H1 (cell line): ENCODE results near the gene AFAP1L1. TPM values are rescaled to one million over a fixed set of nuclear protein-coding genes. Genes with fewer than 3 reads are reported as not detected.

Experiments used
- BACH1 ChIP-seq: IDR thresholded peaks from 2 replicates; pipeline ENCODE4 v1.6.1; 2012; ENCODE audit warnings: low read length, improper control_type of control experiment
- HDAC6 ChIP-seq: IDR thresholded peaks from one replicate; pipeline ENCODE4 v1.7.1; 2012; ENCODE audit warnings: low read depth, mild to moderate bottlenecking, inconsistent platforms, low read length, moderate library complexity
- JUN ChIP-seq: IDR thresholded peaks from 2 replicates; pipeline ENCODE4 v1.6.1; 2011; ENCODE audit warnings: low read depth, mild to moderate bottlenecking, improper control_type of control experiment, low read length
- NRF1 ChIP-seq: IDR thresholded peaks from 2 replicates; pipeline ENCODE4 v1.6.1; 2011; ENCODE audit warnings: mild to moderate bottlenecking, low read depth, low read length, improper control_type of control experiment
- SIN3A ChIP-seq, 2 experiments: IDR thresholded peaks in 1 of 2; conservative IDR thresholded peaks in 1 of 2; 2 replicates each; pipeline ENCODE4 v1.6.1; 2011 to 2012; ENCODE audit warnings: low read length in 2 of 2, improper control_type of control experiment in 1 of 2, low read depth in 1 of 2, mild to moderate bottlenecking in 1 of 2
- TBP ChIP-seq: IDR thresholded peaks from 2 replicates; pipeline ENCODE4 v1.6.1; 2011; ENCODE audit warnings: low read depth, low read length, improper control_type of control experiment
- polyA plus RNA-seq, 7 experiments: library from polyadenylated mRNA; depleted of rRNA in 3 of 7; stranded (reverse) in 5 of 7; unstranded in 2 of 7; fragments of >200 nt in 5 of 7; fragments of 200-250 nt in 2 of 7; gene quantifications; 1 replicate in 5 of 7; 2 replicates in 1 of 7; 4 replicates in 1 of 7; pipeline versions ENCODE4 v1.2.1 to v1.2.3, GENCODE V29; 2011 to 2013; ENCODE audit warnings: missing spikeins in 2 of 7, mixed read lengths in 2 of 7
- total RNA-seq: library from RNA; stranded (reverse); fragmentation: NEBNext Ultra II Directional; extraction: Animal tissue kit (Norgen Biotek cat#: 25700); gene quantifications from 2 replicates; pipeline ENCODE4 v1.2.1, GENCODE V29; 2021
- TF ChIP-seq, protein P1 (sequence below): fragments of 300-600 bp; sonication (generic); IDR thresholded peaks from 2 replicates; pipeline ENCODE4 v1.7.1; 2012; ENCODE audit warnings: low read length, moderate library complexity, mild to moderate bottlenecking, inconsistent platforms; ENCODE audit not compliant: insufficient replicate concordance
- TF ChIP-seq, protein P2 (sequence below): IDR thresholded peaks from 2 replicates; pipeline ENCODE4 v1.6.1; 2011; ENCODE audit warnings: low read depth, mild to moderate bottlenecking, low read length; ENCODE audit not compliant: insufficient read depth

AFAP1L1 gene
- total and polyA plus RNA-seq, 2 of the 8 experiments (the other 6 are each of a cell fraction or from before 2014, with no cell fraction given) = 0.79 to 4.7 TPM

DNA sequence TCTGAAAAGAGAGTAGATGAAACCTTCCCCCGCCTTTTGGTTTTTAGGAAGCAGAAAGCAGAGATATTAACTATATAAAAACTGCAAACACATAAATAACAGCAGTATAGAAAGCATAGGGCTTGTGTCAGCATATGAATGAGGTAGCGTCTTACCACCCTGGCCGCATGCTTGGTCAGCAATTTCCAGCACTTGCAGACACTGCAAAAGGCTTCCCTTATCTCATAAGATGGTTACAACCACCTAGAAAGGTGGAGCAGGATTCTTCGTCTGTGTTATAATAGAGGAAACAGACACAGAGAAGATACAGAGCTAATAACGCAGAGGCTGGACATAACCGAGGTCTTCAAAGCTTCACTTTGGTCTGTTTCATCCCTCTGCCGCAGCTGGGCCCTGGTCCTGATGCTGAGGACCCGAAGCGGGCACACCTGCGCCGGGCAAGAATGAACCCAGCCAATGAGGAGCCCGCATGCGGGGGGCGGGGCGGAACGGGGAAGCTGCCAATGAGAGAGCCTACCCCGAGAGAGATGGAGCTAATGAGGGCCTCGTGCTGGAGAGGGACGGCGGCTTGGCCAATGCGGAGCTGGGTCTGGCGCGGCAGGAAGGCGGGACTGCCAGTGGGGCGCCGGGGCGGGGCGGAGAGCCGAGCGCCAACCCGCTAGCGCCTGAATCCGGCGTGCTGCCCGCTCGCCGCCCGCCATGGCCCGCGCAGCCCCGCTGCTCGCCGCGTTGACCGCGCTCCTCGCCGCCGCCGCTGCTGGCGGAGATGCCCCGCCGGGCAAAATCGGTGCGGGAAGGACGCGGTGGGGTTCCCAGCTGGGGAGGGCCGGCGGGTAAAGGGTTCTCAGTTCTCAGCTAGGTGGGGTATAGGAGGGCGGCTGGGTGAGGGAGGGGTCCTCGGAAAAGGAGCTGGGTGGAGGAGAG is 86.0 kb downstream of the AFAP1L1 start, which contains the start of gene PCYOX1L (continued):
- TF ChIP-seq, protein P1, sequence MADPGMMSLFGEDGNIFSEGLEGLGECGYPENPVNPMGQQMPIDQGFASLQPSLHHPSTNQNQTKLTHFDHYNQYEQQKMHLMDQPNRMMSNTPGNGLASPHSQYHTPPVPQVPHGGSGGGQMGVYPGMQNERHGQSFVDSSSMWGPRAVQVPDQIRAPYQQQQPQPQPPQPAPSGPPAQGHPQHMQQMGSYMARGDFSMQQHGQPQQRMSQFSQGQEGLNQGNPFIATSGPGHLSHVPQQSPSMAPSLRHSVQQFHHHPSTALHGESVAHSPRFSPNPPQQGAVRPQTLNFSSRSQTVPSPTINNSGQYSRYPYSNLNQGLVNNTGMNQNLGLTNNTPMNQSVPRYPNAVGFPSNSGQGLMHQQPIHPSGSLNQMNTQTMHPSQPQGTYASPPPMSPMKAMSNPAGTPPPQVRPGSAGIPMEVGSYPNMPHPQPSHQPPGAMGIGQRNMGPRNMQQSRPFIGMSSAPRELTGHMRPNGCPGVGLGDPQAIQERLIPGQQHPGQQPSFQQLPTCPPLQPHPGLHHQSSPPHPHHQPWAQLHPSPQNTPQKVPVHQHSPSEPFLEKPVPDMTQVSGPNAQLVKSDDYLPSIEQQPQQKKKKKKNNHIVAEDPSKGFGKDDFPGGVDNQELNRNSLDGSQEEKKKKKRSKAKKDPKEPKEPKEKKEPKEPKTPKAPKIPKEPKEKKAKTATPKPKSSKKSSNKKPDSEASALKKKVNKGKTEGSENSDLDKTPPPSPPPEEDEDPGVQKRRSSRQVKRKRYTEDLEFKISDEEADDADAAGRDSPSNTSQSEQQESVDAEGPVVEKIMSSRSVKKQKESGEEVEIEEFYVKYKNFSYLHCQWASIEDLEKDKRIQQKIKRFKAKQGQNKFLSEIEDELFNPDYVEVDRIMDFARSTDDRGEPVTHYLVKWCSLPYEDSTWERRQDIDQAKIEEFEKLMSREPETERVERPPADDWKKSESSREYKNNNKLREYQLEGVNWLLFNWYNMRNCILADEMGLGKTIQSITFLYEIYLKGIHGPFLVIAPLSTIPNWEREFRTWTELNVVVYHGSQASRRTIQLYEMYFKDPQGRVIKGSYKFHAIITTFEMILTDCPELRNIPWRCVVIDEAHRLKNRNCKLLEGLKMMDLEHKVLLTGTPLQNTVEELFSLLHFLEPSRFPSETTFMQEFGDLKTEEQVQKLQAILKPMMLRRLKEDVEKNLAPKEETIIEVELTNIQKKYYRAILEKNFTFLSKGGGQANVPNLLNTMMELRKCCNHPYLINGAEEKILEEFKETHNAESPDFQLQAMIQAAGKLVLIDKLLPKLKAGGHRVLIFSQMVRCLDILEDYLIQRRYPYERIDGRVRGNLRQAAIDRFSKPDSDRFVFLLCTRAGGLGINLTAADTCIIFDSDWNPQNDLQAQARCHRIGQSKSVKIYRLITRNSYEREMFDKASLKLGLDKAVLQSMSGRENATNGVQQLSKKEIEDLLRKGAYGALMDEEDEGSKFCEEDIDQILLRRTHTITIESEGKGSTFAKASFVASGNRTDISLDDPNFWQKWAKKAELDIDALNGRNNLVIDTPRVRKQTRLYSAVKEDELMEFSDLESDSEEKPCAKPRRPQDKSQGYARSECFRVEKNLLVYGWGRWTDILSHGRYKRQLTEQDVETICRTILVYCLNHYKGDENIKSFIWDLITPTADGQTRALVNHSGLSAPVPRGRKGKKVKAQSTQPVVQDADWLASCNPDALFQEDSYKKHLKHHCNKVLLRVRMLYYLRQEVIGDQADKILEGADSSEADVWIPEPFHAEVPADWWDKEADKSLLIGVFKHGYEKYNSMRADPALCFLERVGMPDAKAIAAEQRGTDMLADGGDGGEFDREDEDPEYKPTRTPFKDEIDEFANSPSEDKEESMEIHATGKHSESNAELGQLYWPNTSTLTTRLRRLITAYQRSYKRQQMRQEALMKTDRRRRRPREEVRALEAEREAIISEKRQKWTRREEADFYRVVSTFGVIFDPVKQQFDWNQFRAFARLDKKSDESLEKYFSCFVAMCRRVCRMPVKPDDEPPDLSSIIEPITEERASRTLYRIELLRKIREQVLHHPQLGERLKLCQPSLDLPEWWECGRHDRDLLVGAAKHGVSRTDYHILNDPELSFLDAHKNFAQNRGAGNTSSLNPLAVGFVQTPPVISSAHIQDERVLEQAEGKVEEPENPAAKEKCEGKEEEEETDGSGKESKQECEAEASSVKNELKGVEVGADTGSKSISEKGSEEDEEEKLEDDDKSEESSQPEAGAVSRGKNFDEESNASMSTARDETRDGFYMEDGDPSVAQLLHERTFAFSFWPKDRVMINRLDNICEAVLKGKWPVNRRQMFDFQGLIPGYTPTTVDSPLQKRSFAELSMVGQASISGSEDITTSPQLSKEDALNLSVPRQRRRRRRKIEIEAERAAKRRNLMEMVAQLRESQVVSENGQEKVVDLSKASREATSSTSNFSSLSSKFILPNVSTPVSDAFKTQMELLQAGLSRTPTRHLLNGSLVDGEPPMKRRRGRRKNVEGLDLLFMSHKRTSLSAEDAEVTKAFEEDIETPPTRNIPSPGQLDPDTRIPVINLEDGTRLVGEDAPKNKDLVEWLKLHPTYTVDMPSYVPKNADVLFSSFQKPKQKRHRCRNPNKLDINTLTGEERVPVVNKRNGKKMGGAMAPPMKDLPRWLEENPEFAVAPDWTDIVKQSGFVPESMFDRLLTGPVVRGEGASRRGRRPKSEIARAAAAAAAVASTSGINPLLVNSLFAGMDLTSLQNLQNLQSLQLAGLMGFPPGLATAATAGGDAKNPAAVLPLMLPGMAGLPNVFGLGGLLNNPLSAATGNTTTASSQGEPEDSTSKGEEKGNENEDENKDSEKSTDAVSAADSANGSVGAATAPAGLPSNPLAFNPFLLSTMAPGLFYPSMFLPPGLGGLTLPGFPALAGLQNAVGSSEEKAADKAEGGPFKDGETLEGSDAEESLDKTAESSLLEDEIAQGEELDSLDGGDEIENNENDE = no peak
- TF ChIP-seq NRF1 (peak; percentile 23; the same call in 1 of the 2 replicates), BACH1 (no peak), TBP (peak; percentile 13; the same call in 1 of the 2 replicates), SIN3A (conservative IDR thresholded peaks at IDR 0.05 in 1 of 2, IDR thresholded peaks at IDR 0.05 in 1 of 2; ENCODE audit: low read depth in 1 of 2, low read length in 2 of 2) (0 out of 4 replicates have a peak, but pooled peaks of 1 of the 2 experiments have one; percentile 25), HDAC6 (no peak), JUN (no peak)
- TF ChIP-seq, protein P2, sequence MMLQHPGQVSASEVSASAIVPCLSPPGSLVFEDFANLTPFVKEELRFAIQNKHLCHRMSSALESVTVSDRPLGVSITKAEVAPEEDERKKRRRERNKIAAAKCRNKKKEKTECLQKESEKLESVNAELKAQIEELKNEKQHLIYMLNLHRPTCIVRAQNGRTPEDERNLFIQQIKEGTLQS = no peak
